MM.1S (cell line): ENCODE results near the gene MRPS2.

Experiments used
- DNase-seq: peaks from one replicate; pipeline ENCODE4 v3.0.0-alpha.2; 2015
- H2AFZ ChIP-seq: fragments of 300-600 bp; sonication (generic); 2 replicates; pipeline ENCODE4 v1.6.0; 2016; ENCODE audit warnings: antibody characterized with exemption, low read length
- H3F3A ChIP-seq: fragments of 300-600 bp; sonication (generic); 2 replicates; pipeline ENCODE4 v1.6.1; 2016; ENCODE audit warnings: mild to moderate bottlenecking, antibody characterized with exemption, low read length, moderate library complexity, mixed read lengths; ENCODE audit not compliant: insufficient read depth
- H3K27ac ChIP-seq: fragments of 300-600 bp; sonication (generic); 2 replicates; pipeline ENCODE4 v1.5.1; 2016; ENCODE audit warnings: mild to moderate bottlenecking, low read length
- H3K27me3 ChIP-seq: fragments of 300-600 bp; sonication (generic); replicated peaks from 2 replicates; pipeline ENCODE4 v1.6.0; 2016; ENCODE audit warnings: low read length; ENCODE audit not compliant: insufficient read depth
- H3K36me3 ChIP-seq: fragments of 300-600 bp; sonication (generic); replicated peaks from 2 replicates; pipeline ENCODE4 v1.6.1; 2016; ENCODE audit warnings: mild to moderate bottlenecking, low read length, mixed read lengths; ENCODE audit not compliant: insufficient read depth
- H3K4me1 ChIP-seq: fragments of 300-600 bp; sonication (generic); 2 replicates; pipeline ENCODE4 v1.6.1; 2016; ENCODE audit warnings: low read length, mixed read lengths
- H3K4me2 ChIP-seq: fragments of 300-600 bp; sonication (generic); 2 replicates; pipeline ENCODE4 v1.6.0; 2016; ENCODE audit warnings: low read depth, low read length
- H3K4me3 ChIP-seq: fragments of 300-600 bp; sonication (generic); 2 replicates; pipeline ENCODE4 v1.5.1; 2016; ENCODE audit warnings: low read length, mixed read lengths
- H3K79me2 ChIP-seq: fragments of 300-600 bp; sonication (generic); 2 replicates; pipeline ENCODE4 v1.6.1; 2016; ENCODE audit warnings: mixed run types, low read length, mixed read lengths
- H3K9ac ChIP-seq: fragments of 300-600 bp; sonication (generic); 2 replicates; pipeline ENCODE4 v1.6.1; 2016; ENCODE audit warnings: low read length, mixed read lengths
- H3K9me2 ChIP-seq: fragments of 300-600 bp; sonication (generic); replicated peaks from 2 replicates; pipeline ENCODE4 v1.6.1; 2016; ENCODE audit warnings: mild to moderate bottlenecking, low read length, mixed read lengths; ENCODE audit not compliant: insufficient read depth
- H3K9me3 ChIP-seq: fragments of 300-600 bp; sonication (generic); replicated peaks from 2 replicates; pipeline ENCODE4 v1.6.1; 2016; ENCODE audit warnings: mild to moderate bottlenecking, low read length, mixed read lengths; ENCODE audit not compliant: insufficient read depth
- H4K20me1 ChIP-seq: fragments of 300-600 bp; sonication (generic); 2 replicates; pipeline ENCODE4 v1.6.1; 2016; ENCODE audit warnings: mild to moderate bottlenecking, low read length, moderate library complexity, mixed read lengths; ENCODE audit not compliant: insufficient read depth
- EZH2 ChIP-seq: fragments of 300-600 bp; sonication (generic); optimal IDR thresholded peaks from 2 replicates; pipeline ENCODE3; 2017; ENCODE audit warnings: low read depth, mild to moderate bottlenecking, antibody characterized with exemption, low read length, mixed read lengths
- EZH2phosphoT487 ChIP-seq: fragments of 300-600 bp; sonication (generic); IDR thresholded peaks from 2 replicates; pipeline ENCODE4 v1.6.1; 2018; ENCODE audit warnings: antibody characterized with exemption, low read length
- TF ChIP-seq, protein P1 (sequence below): fragments of 300-600 bp; sonication (generic); IDR thresholded peaks from 2 replicates; pipeline ENCODE4 v1.5.1; 2016; ENCODE audit warnings: antibody characterized with exemption, low read length, mixed read lengths

Gene MRPS2

DNA sequence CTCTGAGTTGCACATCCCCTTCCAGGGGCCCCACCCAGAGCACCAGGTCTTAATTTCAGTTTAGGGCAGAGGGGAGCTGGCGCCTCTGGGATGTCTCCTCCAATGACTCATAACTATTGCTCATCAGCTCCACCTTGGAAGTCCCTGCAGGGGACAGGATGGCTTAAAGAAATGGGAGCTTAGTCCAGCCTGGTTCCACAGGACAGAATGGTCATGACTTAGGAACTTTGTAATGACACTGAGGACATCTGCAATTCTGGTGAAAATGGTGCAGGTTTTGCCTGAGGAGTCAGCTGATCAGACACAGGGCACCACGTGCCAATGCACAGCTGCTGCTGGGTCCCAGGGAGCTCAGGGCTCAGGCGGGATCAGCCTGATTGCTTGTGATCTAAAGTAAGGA is 37.3 kb upstream of the MRPS2 start:
- H3K9me3 ChIP-seq, result no peaks in the 10 kb centered on the region
- TF ChIP-seq EZH2, result no peak
- TF ChIP-seq, protein P1, sequence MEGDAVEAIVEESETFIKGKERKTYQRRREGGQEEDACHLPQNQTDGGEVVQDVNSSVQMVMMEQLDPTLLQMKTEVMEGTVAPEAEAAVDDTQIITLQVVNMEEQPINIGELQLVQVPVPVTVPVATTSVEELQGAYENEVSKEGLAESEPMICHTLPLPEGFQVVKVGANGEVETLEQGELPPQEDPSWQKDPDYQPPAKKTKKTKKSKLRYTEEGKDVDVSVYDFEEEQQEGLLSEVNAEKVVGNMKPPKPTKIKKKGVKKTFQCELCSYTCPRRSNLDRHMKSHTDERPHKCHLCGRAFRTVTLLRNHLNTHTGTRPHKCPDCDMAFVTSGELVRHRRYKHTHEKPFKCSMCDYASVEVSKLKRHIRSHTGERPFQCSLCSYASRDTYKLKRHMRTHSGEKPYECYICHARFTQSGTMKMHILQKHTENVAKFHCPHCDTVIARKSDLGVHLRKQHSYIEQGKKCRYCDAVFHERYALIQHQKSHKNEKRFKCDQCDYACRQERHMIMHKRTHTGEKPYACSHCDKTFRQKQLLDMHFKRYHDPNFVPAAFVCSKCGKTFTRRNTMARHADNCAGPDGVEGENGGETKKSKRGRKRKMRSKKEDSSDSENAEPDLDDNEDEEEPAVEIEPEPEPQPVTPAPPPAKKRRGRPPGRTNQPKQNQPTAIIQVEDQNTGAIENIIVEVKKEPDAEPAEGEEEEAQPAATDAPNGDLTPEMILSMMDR, result no peak
- TF ChIP-seq EZH2phosphoT487, result no peak
- no peak overlapping the region for H3K4me2 ChIP-seq
- H3K36me3 ChIP-seq, result no peaks in the 10 kb centered on the region
- no peak overlapping the region for H3K4me3 ChIP-seq
- no peak for DNase-seq
- H3K27ac ChIP-seq, result no peak overlapping the region
- peaks cover 97% of the 10 kb centered on the region for H3K27me3 ChIP-seq
- H3K79me2 ChIP-seq, result no peaks in the 10 kb centered on the region
- H3F3A ChIP-seq, result no peaks in the 10 kb centered on the region
- no peaks in the 10 kb centered on the region for H3K9me2 ChIP-seq
- no peaks in the 10 kb centered on the region for H4K20me1 ChIP-seq
- H3K9ac ChIP-seq, result no peak overlapping the region
- no peaks in the 10 kb centered on the region for H3K4me1 ChIP-seq
- H2AFZ ChIP-seq, result no peak overlapping the region

GRCh38 chr9:135464181-135464580 is 36.3 kb upstream of the MRPS2 start:
- no peaks in the 10 kb centered on the region for H3K36me3 ChIP-seq
- no peaks in the 10 kb centered on the region for H3F3A ChIP-seq
- H3K4me1 ChIP-seq, result no peaks in the 10 kb centered on the region
- no peak overlapping the region for H3K9ac ChIP-seq
- DNase-seq, result no peak
- H3K27me3 ChIP-seq, result peaks cover 97% of the 10 kb centered on the region
- H3K27ac ChIP-seq, result no peak overlapping the region
- no peaks in the 10 kb centered on the region for H3K79me2 ChIP-seq
- H2AFZ ChIP-seq, result no peak overlapping the region
- no peaks in the 10 kb centered on the region for H3K9me3 ChIP-seq
- no peaks in the 10 kb centered on the region for H4K20me1 ChIP-seq
- H3K4me3 ChIP-seq, result no peak overlapping the region
- TF ChIP-seq EZH2 (no peak), EZH2phosphoT487 (no peak)
- TF ChIP-seq, protein P1, result no peak
- no peak overlapping the region for H3K4me2 ChIP-seq
- H3K9me2 ChIP-seq, result no peaks in the 10 kb centered on the region

- no peaks in the 10 kb centered on the region for H3K9me3 ChIP-seq
- H3K27me3 ChIP-seq, result peaks cover 94% of the 10 kb centered on the region
- TF ChIP-seq, protein P1, result no peak
- TF ChIP-seq EZH2 (no peak), EZH2phosphoT487 (no peak)
- no peaks in the 10 kb centered on the region for H3F3A ChIP-seq
- peaks cover 5% of the 10 kb centered on the region for H3K4me1 ChIP-seq
- no peak for DNase-seq
- H3K4me3 ChIP-seq, result no peak overlapping the region
- no peaks in the 10 kb centered on the region for H3K9me2 ChIP-seq
- H3K27ac ChIP-seq, result no peak overlapping the region
- no peaks in the 10 kb centered on the region for H4K20me1 ChIP-seq
- no peak overlapping the region for H2AFZ ChIP-seq
- no peak overlapping the region for H3K9ac ChIP-seq
- no peaks in the 10 kb centered on the region for H3K36me3 ChIP-seq
- no peak overlapping the region for H3K4me2 ChIP-seq
- H3K79me2 ChIP-seq, result no peaks in the 10 kb centered on the region
Observed at GRCh38 chr9:135468854-135469521, 31.5 kb upstream of the MRPS2 start.
